ENCODE data around the gene TRAPPC6A.

- TF ChIP-seq POLR2A (IDR thresholded peaks at IDR 0.05; ENCODE audit: low read depth, low read length), result no peak
- TF ChIP-seq TAF1 (IDR thresholded peaks at IDR 0.05; ENCODE audit: borderline replicate concordance, low read depth, low read length), result no peak
Observed at GRCh38 chr19:45211751-45212381, 33.8 kb upstream of the TRAPPC6A start.

All from GM12892 (cell line).